Cortex of kidney (tissue), 1 donor: ENCODE results near the gene CPLX1.
"Not testable (repeated sequence)": the region's sequence is repeated elsewhere in the genome, so short reads cannot be mapped to it uniquely, and the experiment has no call there.

ENCODE experiments used
- DNase-seq: peaks from one replicate; lab custom pipeline; 2025; lab: John Stamatoyannopoulos, UW

CPLX1 gene

DNA sequence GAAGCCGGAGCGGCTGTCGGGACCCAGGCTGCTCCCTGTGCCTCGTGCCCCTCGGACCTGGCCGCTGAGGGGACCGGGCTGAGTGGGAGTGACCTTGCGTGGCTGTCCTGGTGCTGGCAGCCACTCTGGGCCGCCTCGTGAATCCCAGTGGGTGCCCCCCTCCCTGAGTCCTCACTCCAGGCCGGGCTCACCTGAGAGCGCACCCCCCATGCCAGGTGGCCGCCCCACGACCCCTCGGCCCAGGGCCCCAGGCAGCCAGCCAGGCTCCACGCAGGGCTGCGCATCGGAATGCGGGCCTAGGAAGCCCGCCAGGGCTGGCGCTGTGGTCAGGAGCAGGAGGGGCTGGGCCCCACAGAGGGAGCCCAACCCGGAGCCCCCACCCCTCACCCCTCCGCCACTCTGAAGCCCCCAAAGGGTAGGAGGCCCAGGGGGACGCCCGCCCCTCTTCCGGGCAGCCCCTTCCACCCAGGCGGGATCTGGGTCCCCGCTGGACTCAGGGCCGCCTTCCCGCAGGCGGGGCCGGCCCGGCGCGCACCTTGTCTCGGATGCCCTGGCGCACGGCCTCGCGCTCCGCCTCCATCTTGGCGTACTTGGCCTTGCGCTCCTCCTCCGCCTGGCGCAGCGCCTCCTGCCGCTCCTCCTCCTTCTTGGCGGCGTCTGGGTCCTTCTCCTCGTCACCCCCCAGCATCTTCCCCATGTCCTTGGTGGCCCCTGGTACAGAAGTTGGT, 33.9 kb downstream of the CPLX1 start:
- DNase-seq: no peak

DNA sequence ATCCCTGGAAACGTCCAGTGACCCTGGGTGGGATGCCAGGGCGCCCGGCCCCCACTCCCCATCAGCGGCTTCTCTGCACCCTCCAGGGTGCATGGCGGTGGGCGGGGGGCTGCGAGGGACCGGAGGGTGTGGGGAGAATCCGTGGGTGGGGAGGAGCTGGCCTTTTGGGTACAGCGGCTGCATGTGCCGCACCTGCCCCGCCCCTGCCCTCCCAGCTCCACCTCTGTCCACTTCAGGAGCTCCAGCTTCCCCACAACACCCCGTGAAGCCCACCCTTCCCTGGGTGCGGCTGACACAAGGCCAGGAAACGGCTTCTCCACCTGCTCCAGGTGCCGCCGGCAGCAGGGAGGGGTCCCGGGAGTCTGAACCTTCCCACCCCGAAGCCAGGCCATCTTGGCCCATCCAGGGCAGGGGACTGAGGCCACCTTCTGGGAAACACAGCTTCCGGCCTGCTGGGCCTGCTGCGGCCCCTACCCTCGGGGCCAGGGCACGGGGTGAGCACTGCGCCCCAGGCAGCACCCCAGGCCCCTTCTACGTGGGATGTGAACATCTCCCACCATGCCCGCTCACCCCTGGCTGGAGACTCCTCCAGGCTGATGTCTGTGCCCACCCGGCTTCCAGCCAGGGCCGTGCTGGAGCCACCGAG, 34.6 kb downstream of the CPLX1 start:
- no peak for DNase-seq

DNA sequence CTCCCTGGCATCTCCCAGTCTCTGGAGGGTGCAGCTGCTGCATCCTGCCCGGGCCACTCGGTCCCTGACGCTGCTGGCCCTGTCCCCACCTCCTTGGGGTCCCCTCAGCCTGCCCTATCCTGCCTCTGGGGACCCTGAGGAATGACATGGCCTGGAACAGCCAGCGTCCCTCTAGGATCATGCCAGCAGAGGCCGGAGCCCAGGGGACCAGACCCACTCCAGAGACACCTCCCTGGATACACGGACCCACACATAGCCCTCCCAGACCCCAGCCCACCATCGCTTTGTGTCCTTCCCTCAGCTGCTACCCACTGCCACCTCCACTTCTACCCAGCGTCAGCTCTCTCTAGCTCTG, 35.5 kb downstream of the CPLX1 start:
- no peak for DNase-seq

DNA sequence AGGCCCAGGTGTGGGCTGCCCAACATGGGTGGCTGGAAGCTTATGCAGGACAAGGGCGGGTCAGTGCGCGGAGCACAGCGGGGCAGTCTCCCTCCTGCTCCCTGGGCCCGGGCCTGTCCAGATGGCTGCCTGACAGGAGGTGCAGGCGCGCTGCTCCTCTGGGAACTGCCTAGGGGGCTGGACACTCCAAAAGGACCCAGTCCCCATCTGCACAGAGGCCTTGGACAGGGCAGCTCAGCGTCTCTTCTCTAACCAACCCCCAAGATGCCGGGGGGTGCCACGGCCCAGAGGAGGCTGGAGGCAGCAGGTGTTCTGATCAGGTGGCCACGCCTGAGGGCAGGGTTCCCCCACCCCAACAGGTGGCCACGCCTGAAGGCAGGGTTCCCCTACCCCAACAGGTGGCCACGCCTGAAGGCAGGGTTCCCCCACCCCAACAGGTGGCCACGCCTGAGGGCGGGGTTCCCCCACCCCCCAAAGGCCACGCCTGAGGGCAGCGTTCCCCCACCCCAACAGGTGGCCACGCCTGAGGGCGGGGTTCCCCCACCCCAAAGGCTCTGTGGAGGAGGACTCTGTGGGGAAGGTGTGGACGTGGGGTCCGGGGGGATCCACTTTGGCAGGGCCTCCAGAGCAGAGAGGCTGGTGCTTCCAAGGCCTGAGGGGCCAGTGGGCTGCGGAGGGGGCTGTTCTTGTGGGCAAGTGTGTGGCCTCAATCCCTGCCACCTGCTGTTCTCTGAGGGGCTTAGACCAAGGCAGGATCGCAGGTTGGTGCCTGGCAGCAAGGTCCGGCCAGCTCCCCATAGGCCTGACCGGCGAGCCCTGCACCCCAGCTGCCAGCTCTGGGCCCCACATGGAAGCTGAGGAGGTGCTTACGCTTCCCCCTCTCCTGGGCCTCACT, 36.1 kb downstream of the CPLX1 start:
- no peak for DNase-seq

DNA sequence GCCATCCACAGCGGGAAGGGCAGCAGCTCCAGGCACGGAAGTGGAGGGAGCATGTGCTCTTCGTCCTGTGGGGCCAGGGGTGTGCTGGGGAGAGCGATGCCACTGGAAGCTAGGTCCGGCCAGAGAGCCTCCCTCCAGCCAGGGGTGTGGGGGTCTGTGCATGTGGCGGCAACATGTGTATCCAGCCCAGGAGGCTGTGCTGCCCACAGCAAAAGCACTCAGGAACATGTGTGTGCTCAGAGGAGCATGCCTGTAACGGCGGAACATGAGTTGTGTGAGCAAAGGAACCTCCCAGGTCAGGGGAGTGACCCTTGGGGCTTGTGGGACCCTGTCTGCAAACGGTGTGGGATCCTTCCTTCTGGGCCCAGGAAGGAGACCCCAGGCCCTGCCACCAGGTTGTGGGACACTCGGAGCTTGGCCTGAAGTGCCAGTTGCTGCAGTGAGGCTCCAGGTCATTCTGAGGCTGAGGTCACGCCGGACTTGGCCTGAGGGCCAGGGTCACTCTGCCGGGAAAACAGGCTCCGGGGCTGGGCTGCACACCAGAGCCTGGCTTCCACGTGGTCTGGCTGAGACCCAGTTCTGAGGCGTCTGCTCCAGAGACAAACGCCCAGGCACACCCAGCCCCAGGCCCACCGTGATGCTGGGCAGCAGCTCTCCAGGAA, 37.2 kb downstream of the CPLX1 start:
- no peak for DNase-seq

DNA sequence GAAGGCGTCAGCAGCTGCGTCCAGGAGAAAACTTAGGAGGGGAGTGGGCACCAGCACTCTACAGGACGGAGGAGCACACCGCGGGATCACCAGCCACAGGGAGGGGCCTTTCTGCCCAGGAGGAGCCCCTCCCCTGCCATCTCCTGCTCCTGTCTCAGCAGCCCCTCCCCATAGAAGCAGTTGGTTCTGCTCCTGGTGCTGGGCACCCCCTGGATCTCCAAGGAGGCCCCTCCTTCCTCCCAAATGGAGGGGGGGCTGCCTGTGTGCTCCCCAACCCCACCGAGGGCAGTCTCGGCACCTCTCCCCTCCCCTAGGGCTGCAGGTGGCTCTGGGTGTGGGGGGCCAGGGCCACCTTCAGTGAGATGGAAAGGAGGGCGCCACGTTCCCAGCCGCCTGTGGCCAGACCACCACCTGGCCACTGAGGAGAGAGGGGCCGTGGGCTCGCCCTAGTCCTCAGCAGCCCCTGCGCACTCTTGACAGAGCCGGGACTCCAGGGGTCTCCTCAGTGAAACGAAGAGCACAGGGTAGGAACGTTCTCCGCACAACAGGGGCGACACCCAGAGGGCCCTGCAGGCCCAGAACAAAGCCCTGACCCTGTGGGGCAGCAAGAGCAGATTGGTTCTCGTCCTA, 37.8 kb downstream of the CPLX1 start:
- no peak for DNase-seq

DNA sequence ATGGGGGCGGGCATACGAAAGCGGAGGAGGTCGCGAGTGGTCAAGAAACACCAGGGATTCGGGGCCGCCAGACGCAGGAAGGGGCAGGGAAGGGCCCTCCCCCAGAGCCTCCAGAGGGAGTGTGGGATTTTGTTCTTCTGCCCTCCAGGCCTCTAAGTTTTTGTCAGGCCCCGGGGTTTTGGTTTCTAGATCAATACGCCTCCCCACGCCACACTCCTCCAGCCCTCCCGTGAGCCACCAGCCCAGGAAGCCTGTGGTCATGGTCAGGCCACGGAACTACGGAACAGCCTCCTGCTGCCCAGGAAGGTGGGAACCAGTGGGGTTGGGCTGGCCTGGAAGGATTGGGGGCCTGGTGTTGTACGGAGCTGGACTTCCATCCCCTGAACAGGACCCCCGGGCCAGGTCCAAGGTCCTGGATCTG, 38.4 kb downstream of the CPLX1 start:
- no peak for DNase-seq

DNA sequence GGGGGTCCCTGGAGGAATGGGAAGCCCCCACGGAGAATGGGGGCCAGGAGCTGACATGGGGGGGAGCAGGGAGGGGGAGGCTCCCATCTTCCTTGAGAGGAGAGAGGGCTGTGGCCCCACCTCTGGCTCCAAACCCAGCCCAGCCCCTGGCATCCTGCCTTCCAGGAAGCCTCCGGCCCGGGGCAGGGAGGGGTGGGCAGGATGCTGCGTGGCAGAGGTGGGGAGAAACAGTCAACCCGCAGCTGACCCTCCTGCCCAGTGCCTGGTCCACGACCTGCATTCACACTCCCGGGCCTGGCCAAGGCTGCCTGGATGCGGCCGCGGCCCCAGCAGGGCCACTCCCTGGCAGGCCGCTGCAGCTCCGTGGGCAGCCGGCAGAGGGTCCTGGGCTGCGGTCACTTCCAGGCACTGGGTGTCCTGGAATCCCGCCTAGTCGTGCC, 39.0 kb downstream of the CPLX1 start:
- no peak for DNase-seq

DNA sequence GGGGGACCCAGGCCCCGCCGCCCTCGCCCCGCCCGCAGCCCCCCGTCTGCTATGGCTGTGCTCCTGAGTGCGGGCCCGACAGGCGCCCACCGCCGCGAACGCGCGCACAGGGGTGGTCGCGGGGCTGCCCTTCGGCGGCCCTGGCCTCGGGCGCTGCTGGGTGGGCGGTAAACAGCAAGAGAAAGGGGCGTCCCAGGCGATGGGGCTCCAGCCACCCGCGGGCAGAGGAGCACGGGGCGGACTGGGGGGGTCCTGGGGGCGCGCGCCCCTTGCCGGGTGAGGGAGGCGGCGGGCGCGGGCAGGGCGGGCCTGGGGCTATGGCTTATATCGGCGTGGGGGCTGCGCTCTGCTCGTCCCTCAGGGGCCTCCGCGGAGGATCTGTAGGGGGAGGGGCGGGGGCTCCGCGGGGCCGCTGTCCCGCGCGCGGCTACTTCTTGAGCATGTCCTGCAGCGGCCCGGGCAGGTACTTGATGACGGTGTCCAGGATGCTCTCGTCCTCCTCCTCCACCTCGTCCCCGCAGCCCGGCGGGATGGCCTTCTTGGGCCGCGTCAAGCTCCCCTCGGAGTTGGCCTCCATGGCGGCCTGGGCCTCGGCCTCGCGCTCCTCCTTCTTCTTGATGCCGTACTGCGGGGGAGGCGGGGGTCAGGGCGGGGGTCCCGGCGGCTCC, 39.7 kb downstream of the CPLX1 start:
- no peak for DNase-seq

DNA sequence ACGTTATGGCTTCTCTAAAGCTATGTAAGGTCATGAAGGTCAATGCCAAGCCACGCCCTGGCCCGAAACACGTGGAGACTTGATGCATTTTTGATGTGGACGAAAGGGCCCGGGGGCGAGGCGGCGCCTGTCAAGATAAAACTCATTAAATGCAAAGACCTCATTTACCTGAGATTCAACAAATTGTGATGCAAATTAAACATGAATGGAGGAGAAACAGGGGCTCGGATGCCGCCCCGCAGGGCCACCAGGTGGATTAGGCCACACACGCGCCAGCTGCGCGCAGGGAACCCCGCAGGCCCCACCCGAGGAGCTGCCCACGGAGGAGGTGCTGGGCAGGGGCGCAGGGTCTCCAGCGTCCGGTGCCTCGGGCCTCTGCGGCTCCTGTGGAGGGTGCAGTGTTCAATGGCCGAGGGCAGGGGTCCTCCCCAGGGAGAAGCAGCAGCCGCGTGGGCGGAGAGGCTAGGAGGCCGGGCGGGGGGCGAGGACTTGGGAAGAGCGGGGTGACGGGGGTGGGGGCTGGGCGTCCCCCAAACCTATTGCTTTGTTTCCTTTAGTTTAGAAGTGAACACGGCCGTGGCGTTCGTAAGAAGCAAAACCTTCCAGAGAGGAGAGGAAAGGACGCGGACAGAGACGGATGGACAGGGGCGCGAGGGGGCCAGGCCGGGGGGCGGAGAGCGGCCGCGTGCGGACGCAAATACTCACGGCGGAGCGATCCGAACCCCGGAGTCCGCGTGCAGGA, 40.4 kb downstream of the CPLX1 start:
- no peak for DNase-seq

DNA sequence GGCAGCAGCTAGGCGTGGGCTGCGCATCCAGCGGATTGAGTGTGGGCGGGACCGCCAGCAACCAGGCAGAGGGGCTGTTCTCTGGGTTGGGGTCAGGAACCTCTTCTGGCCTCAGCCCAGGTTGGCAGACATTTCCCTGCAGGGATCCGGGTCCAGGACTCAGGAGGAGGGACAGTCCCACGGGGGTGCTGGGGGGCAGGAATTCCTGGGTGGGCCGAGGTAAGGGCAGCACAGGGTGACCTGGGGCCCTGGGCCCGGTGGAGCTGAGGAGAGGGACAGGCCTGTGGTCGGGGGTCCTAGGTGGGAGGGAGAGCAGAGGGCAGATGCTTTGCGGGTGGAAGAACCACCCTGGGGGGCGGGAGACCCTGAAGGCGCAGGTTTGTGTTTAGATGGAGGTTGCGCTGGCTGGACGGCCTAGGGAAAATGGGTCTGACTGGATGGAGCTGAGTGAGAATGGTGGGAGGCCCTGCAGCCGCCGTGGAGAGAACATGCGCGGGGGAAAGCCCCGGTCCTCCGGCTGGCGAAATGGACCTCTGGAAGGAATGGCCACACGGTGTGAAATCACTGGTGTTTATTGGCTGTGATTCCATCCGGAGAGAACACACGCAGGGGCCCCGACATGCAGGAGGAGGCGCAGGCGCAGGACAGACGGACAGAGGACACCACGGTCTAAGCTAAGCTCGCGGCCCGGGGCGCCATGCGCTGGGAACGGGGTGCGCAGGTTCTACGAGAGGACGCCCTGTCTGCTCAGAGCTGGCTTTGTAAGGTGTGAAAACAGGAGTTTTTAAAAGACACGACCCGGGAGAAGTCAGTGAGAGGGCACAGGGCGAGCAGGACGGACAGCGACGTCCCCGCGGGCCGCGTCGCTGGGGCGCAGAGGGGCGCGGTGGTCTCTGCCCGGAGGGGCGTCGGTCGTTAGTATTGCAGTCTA, 41.3 kb downstream of the CPLX1 start:
- no peak for DNase-seq

DNA sequence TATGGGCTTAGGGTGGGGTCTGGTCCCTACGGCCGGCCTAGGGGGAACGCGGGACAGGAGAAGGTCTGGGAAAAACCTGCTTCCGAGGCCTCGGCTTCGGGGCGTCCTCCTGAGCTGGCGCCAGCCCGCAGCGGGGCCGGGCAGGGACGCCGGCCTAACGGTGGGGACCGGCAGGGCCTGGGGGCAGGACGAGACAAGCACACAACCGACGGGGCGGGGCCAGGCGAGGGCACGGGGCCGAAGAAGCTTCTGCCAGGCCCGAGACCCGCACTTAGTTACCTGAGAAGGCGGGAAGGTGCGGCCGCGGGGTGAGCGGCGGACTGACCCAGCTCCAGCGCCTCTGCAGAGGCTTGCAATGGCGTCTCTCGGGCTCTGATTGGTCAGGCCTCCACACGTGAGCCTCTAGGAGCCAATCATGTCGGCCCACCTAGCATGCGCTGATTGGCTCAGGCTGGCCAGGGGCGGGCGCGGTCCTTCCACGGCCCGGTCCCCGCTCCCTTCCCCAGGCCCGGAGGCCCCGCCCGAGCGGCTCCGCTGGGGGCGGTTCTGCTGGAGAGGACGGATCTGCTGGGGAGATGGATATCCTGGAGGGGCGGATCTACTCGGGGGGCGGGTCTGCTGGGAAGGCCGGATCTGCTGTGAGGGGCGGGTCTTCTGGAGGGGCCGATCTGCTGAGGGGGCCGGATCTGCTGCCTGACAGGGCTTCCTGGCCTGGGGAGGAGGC, 44.3 kb downstream of the CPLX1 start:
- DNase-seq: peak; percentile 83

DNA sequence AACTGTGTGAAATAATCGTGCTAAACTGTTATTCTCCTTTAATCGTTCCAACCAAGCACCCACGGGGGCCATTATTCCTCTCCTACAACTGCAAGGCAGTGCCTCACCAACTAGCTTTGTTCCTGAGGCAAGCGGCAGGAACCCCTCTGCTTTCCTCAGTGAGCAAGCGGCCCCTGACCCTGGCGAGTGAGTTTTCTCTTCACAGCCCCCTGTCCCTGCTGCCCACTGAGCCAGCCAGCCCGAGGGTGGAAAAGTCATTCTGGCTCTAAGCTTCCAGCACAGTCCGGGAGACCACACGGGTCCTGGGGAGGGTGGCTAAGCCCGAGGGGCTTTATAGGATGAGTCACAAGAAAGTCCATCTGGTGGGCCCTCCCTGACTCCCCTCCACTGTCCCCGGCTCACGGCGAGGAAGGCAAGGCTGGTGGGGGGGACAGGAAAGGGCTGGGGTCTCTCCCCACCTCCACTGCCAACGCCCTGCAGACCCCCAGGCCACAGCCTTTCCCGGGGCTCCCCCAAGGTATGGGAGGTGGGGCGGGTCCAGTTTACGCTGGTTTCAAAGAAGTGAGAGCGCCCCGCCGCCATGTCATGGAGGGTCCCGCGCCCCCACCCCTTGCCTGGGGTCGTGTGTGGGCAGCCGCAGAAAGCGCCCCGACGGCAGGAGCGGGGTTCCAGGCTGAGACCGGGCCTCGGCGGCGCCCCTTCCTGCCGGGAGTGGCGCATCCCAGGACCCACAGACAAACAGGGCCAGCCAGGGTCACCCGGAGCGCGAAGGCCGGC, 45.0 kb downstream of the CPLX1 start:
- no peak for DNase-seq

DNA sequence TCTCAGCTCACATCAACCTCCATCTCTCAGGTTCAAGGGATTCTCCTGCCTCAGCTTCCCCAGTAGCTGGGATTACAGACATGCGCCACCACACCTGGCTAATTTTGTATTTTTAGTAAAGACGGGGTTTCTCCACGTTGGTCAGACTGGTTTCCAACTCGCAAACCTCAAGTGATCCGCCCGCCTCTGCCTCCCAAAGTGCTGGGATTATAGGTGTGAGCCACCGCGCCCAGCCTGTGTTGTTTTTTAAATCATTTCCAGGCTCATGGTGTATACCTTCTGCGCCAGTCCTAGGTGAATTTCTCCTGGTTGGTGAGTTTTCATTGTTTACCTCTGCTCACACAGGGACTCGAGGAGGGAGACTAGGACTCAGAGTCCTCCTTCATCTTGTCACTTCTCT, 45.7 kb downstream of the CPLX1 start:
- DNase-seq: not testable (repeated sequence)

DNA sequence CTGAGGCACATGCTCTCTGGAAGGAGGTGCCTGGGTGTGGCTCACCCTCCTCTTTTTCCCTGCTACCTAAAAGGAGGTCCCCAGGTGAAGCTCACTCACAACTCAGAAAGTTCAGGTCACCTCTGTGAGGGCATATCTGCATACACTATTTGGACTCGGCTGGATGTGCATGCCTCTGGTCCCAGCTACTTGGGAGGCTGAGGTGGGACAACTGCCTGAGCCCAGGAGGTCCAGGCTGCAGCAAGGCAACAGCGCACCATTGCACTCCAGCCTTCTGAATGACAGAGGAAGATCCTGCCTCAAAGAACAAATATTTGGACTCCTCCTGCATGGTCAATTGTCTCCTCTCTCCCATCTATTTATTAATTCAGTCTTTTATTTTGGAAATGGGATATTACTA, 46.4 kb downstream of the CPLX1 start:
- no peak for DNase-seq

DNA sequence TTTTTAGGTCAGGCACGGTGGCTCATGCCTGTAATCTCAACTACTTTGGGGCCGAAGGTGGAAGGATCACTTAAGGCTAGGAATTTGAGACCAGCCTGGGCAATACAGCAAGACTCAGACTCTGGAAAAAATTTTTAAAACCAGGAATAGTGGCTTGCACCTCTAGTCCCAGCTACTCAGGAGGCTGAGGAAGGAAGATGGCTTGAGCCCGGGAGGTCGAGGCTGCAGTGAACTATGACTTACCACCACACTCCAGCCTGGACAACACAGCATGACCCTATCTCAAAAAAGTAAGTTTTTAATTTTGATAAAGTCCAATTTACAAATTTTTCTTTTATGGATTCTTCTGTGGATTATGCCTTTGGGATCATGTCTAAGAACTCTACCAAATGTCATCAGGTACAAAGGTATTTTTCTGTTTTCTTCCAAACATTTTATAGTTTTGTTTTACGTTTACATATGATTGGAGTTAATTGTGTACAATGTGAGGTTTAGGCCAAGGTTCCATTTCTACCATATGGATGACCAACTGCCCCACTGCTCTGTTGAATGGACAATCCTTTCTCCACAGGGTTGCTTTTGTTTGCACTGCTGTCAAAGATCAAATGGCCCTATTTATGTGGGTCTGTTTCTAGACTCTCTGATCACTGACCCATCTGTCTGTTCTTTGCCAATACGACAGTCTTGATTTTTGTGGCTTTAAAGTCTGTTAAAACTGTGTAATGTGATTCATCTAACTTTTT, 48.2 kb downstream of the CPLX1 start:
- no peak for DNase-seq

DNA sequence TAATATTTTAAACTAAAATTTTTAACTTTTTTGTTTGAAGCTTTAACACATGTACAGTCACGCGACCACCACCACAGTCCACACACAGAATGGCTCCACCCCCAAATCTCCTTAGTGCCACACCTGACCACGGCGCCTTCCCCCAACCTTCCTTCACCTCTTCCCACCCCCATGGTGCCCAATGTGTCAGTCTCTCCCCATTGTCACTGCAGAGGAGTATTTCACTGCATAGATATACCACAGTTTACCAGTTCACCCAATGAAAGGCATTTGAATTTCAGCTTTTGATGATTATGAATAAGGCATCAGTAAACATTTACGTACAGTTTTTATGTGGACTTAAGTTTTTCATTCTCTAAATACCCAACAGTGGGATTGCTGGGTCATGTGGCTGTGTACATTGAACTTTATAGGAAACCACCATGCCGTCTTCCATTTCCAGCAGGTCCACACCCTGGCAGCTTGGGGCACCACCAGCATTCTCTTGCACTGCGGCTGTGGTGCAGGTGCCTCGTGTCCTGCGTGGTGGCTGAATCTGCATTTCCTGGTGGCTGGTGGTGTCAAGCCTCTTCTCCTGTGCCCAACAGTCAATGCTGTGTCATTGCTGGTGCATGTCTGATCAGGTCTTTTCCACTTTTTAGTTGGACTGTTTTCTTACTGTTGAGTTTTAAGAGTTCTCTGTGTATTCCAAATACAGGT, 49.0 kb downstream of the CPLX1 start:
- DNase-seq: no peak
